ENCODE measurements around the gene DKC1.
A peak's percentile ranks its signal among the peaks of the same experiment; 100 is the strongest.

Gene DKC1

GRCh38 chrX:154751669-154752271 lies 10.9 kb upstream of the DKC1 start (continued):
- TF ChIP-seq, protein P1, sequence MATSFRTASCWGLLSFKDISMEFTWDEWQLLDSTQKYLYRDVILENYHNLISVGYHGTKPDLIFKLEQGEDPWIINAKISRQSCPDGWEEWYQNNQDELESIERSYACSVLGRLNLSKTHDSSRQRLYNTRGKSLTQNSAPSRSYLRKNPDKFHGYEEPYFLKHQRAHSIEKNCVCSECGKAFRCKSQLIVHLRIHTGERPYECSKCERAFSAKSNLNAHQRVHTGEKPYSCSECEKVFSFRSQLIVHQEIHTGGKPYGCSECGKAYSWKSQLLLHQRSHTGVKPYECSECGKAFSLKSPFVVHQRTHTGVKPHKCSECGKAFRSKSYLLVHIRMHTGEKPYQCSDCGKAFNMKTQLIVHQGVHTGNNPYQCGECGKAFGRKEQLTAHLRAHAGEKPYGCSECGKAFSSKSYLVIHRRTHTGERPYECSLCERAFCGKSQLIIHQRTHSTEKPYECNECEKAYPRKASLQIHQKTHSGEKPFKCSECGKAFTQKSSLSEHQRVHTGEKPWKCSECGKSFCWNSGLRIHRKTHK (tag by site-specific recombination; IDR thresholded peaks at IDR 0.05), result no peak
- TF ChIP-seq OSR2 (tag by site-specific recombination; IDR thresholded peaks at IDR 0.05), result no peak

DNA sequence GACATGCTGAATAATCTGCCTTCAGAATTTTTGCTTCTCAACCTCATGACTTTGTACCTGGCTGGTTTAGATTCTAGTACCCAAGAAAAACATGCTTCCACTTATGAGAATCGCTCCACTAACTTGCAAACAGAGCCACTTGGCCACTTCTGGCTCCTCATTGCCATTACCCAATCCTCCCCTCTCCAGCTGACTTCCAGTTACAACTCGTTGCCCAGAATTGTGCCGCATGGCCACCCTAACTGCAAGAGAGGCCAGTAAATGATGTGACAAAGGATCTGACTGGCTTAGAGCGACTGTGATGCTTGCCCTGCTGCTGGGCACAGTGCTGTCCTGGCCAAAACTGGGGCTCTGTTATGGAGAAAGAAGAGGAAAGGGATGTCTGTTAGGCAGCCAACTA lies 4.0 kb upstream of the DKC1 start:
- Histone ChIP-seq H3K9me3 (ENCODE audit: control insufficient read depth, insufficient read depth, low read depth, low read length) (no peaks in the 10 kb centered on the region), H3K36me3 (ENCODE audit: control insufficient read depth in 2 of 2, insufficient read depth in 1 of 2, low read length in 2 of 2) (no peaks in the 10 kb centered on the region), H3K4me3 (ENCODE audit: low read depth, low read length) (no peak overlapping the region), H3K4me1 (ENCODE audit: control insufficient read depth, insufficient read depth, low read length) (no peaks in the 10 kb centered on the region), H3K27ac (ENCODE audit: extremely low read depth, low read depth, low read length) (no peak overlapping the region)
- POLR2A ChIA-PET, result no interaction called here
- CTCF ChIA-PET, result interaction anchor here (1.6 kb wide), 1 partner anchor 10 kb away, joined by 6 read pairs; no protein-coding TSS in a partner anchor
- TF ChIP-seq ZNF155 (tag by site-specific recombination; IDR thresholded peaks at IDR 0.05), result no peak
- TF ChIP-seq ZEB2 (tag by site-specific recombination; IDR thresholded peaks at IDR 0.05), result no peak
- no peak for TF ChIP-seq IKZF3 (tag by site-specific recombination; IDR thresholded peaks at IDR 0.05)
- no peak for TF ChIP-seq ZBTB7A (tag by site-specific recombination; IDR thresholded peaks at IDR 0.05; ENCODE audit: low read depth)
- no peak for TF ChIP-seq ZNF394 (tag by site-specific recombination; IDR thresholded peaks at IDR 0.05; ENCODE audit: borderline replicate concordance)
- TF ChIP-seq ZNF549 (tag by site-specific recombination; IDR thresholded peaks at IDR 0.05), result no peak
- TF ChIP-seq HOXA7 (CRISPR knock-in tag; IDR thresholded peaks at IDR 0.05; ENCODE audit: borderline replicate concordance), result no peak
- no peak for TF ChIP-seq GLI4 (tag by site-specific recombination; IDR thresholded peaks at IDR 0.05)
- TF ChIP-seq ZFP41 (tag by site-specific recombination; IDR thresholded peaks at IDR 0.05; ENCODE audit: borderline replicate concordance), result no peak
- TF ChIP-seq ZNF555 (tag by site-specific recombination; conservative IDR thresholded peaks at IDR 0.05), result no peak
- TF ChIP-seq, protein P2, sequence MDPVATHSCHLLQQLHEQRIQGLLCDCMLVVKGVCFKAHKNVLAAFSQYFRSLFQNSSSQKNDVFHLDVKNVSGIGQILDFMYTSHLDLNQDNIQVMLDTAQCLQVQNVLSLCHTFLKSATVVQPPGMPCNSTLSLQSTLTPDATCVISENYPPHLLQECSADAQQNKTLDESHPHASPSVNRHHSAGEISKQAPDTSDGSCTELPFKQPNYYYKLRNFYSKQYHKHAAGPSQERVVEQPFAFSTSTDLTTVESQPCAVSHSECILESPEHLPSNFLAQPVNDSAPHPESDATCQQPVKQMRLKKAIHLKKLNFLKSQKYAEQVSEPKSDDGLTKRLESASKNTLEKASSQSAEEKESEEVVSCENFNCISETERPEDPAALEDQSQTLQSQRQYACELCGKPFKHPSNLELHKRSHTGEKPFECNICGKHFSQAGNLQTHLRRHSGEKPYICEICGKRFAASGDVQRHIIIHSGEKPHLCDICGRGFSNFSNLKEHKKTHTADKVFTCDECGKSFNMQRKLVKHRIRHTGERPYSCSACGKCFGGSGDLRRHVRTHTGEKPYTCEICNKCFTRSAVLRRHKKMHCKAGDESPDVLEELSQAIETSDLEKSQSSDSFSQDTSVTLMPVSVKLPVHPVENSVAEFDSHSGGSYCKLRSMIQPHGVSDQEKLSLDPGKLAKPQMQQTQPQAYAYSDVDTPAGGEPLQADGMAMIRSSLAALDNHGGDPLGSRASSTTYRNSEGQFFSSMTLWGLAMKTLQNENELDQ (tag by site-specific recombination; IDR thresholded peaks at IDR 0.05; ENCODE audit: low read depth), result no peak
- no peak for TF ChIP-seq ZNF600 (tag by site-specific recombination; IDR thresholded peaks at IDR 0.05)
- no peak for TF ChIP-seq ZNF132 (tag by site-specific recombination; IDR thresholded peaks at IDR 0.05; ENCODE audit: borderline replicate concordance)
- TF ChIP-seq EGR2 (tag by site-specific recombination; IDR thresholded peaks at IDR 0.05; ENCODE audit: low read depth), result no peak
- TF ChIP-seq, protein P3, sequence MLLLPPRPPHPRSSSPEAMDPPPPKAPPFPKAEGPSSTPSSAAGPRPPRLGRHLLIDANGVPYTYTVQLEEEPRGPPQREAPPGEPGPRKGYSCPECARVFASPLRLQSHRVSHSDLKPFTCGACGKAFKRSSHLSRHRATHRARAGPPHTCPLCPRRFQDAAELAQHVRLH (tag by site-specific recombination; IDR thresholded peaks at IDR 0.05), result no peak
- no peak for TF ChIP-seq ZNF514 (tag by site-specific recombination; IDR thresholded peaks at IDR 0.05)

- H3K27ac ChIP-seq (ENCODE audit: extremely low read depth, low read depth, low read length), result peak overlapping the region; percentile 49
- CTCF ChIA-PET, result interaction anchor here (1.2 kb wide), 1 partner anchor 13 kb away, joined by 10 read pairs; no protein-coding TSS in a partner anchor
- H3K9me3 ChIP-seq (ENCODE audit: control insufficient read depth, insufficient read depth, low read depth, low read length), result no peaks in the 10 kb centered on the region
- POLR2A ChIA-PET, result interaction anchor here (1.2 to 4.2 kb wide), 5 partner anchors 12 to 43 kb away, joined by 5 to 22 read pairs (median 6); partner anchors contain the start of genes GAB3 and MPP1
- TF ChIP-seq ZNF335 (tag by site-specific recombination; conservative IDR thresholded peaks at IDR 0.05) (0 out of 2 replicates have a peak, but pooled peaks have one; percentile 9), ZNF670 (tag by site-specific recombination; IDR thresholded peaks at IDR 0.05; ENCODE audit: low read depth) (no peak), PRDM1 (tag by site-specific recombination; IDR thresholded peaks at IDR 0.05) (peak; percentile 33; the same call in 1 of the 2 replicates), ATF2 (tag by site-specific recombination; IDR thresholded peaks at IDR 0.05; ENCODE audit: low read depth) (no peak), ZNF76 (tag by site-specific recombination; IDR thresholded peaks at IDR 0.05; ENCODE audit: borderline replicate concordance, low read depth) (no peak), ZNF514 (tag by site-specific recombination; IDR thresholded peaks at IDR 0.05) (no peak), ZFP3 (tag by site-specific recombination; IDR thresholded peaks at IDR 0.05; ENCODE audit: low read depth) (no peak), ZNF623 (tag by site-specific recombination; IDR thresholded peaks at IDR 0.05) (no peak), SALL2 (tag by site-specific recombination; IDR thresholded peaks at IDR 0.05; ENCODE audit: borderline replicate concordance) (no peak), ZNF610 (tag by site-specific recombination; IDR thresholded peaks at IDR 0.05; ENCODE audit: borderline replicate concordance) (no peak), SCRT2 (tag by site-specific recombination; IDR thresholded peaks at IDR 0.05) (peak; percentile 46; the same call in 1 of the 2 replicates)
- no peaks in the 10 kb centered on the region for H3K4me1 ChIP-seq (ENCODE audit: control insufficient read depth, insufficient read depth, low read length)
- H3K36me3 ChIP-seq (ENCODE audit: control insufficient read depth in 2 of 2, insufficient read depth in 1 of 2, low read length in 2 of 2), result peaks cover 4 to 26% of the 10 kb centered on the region in 2 experiments; a peak in 2 of 3 replicates
- H3K4me3 ChIP-seq (ENCODE audit: low read depth, low read length), result peak overlapping the region; percentile 36
Measured at GRCh38 chrX:154761977-154762536, 607 bp upstream of the DKC1 start.
